Kidney epithelial cell (primary cell): ENCODE data around the gene ABLIM3. TPM values are rescaled to one million over a fixed set of nuclear protein-coding genes. Genes with fewer than 3 reads are reported as not detected.

ENCODE experiments used
- DNase-seq: peaks from one replicate; pipeline ENCODE4 v3.0.0-alpha.2; 2010; ENCODE audit warnings: low read depth
- H3K27me3 ChIP-seq: 2 replicates; pipeline ENCODE4 v1.6.0; 2011; ENCODE audit warnings: low read length; ENCODE audit not compliant: control insufficient read depth, insufficient read depth
- H3K36me3 ChIP-seq: 2 replicates; pipeline ENCODE4 v1.5.1; 2011; ENCODE audit warnings: low read length; ENCODE audit not compliant: control insufficient read depth, insufficient read depth
- H3K4me3 ChIP-seq: 2 replicates; pipeline ENCODE4 v1.5.1; 2011; ENCODE audit warnings: low read depth, mild to moderate bottlenecking, control low read depth, low read length
- CTCF ChIP-seq: IDR thresholded peaks from 2 replicates; pipeline ENCODE4 v1.5.1; 2011; ENCODE audit warnings: mild to moderate bottlenecking, moderate library complexity, low read length, control low read depth, inconsistent platforms; ENCODE audit not compliant: insufficient read depth, poor library complexity, severe bottlenecking
- total RNA-seq: library from RNA; depleted of rRNA; stranded (reverse); fragments of >200 nt; gene quantifications from 2 replicates; pipeline ENCODE4 v1.2.3, GENCODE V29; 2015

The ABLIM3 gene
- total RNA-seq, 1 donor from 2014 or later = 35.2 TPM

GRCh38 chr5:149188383-149188782 is 47.1 kb downstream of the ABLIM3 start:
- Histone ChIP-seq H3K36me3 (no peaks in the 10 kb centered on the region), H3K4me3 (no peak overlapping the region), H3K27me3 (no peaks in the 10 kb centered on the region)
- TF ChIP-seq CTCF = no peak
- no peak for DNase-seq

- Histone ChIP-seq H3K27me3 (no peaks in the 10 kb centered on the region), H3K4me3 (no peak overlapping the region), H3K36me3 (no peaks in the 10 kb centered on the region)
- no peak for DNase-seq
- no peak for TF ChIP-seq CTCF
These were observed 54.1 kb downstream of the ABLIM3 start for GRCh38 chr5:149195337-149195887.

- Histone ChIP-seq H3K36me3 (no peaks in the 10 kb centered on the region), H3K4me3 (no peak overlapping the region), H3K27me3 (no peaks in the 10 kb centered on the region)
- TF ChIP-seq CTCF = no peak
- no peak for DNase-seq
These were observed 54.7 kb downstream of the ABLIM3 start for GRCh38 chr5:149195962-149196361.

- no peak for TF ChIP-seq CTCF
- no peak overlapping the region for H3K4me3 ChIP-seq
- H3K36me3 ChIP-seq = no peaks in the 10 kb centered on the region
- H3K27me3 ChIP-seq = no peaks in the 10 kb centered on the region
- no peak for DNase-seq
These were observed 56.9 kb downstream of the ABLIM3 start for GRCh38 chr5:149198148-149198547.

GRCh38 chr5:149200355-149200754 is 59.1 kb downstream of the ABLIM3 start:
- H3K36me3 ChIP-seq = no peaks in the 10 kb centered on the region
- H3K27me3 ChIP-seq = no peaks in the 10 kb centered on the region
- no peak for DNase-seq
- no peak for TF ChIP-seq CTCF
- H3K4me3 ChIP-seq = no peak overlapping the region

- H3K36me3 ChIP-seq = no peaks in the 10 kb centered on the region
- DNase-seq = no peak
- TF ChIP-seq CTCF = no peak
- no peak overlapping the region for H3K4me3 ChIP-seq
- no peaks in the 10 kb centered on the region for H3K27me3 ChIP-seq
These were observed 59.9 kb downstream of the ABLIM3 start for GRCh38 chr5:149201121-149201637.
